Stimulated activated CD4-positive, alpha-beta T cell treated with anti-CD3 and anti-CD28 coated beads, Interleukin-12 subunit alpha, Interleukin-12 subunit beta, amount 100 ng/mL, for 4 hours (primary cell): Measurements from ENCODE around the gene MYRIP.

Experiments used
- DNase-seq: peaks from one replicate; pipeline ENCODE4 v3.0.0-alpha.2; 2020

Gene MYRIP

GRCh38 chr3:39910135-39910534 lies 100.7 kb downstream of the MYRIP start:
- DNase-seq: no peak

GRCh38 chr3:39910826-39911464 lies 101.5 kb downstream of the MYRIP start:
- DNase-seq: no peak

- no peak for DNase-seq
Observed at GRCh38 chr3:39911465-39912309, 102.3 kb downstream of the MYRIP start.

- no peak for DNase-seq
Observed at GRCh38 chr3:39915027-39915426, 105.6 kb downstream of the MYRIP start.

- DNase-seq: no peak
Observed at GRCh38 chr3:39917065-39917773, 107.8 kb downstream of the MYRIP start.

GRCh38 chr3:39919281-39919680 lies 109.9 kb downstream of the MYRIP start:
- no peak for DNase-seq

- DNase-seq: no peak
Observed at GRCh38 chr3:39920271-39920670, 110.9 kb downstream of the MYRIP start.

GRCh38 chr3:39927479-39927878 lies 118.1 kb downstream of the MYRIP start:
- no peak for DNase-seq

GRCh38 chr3:39933986-39934693 lies 124.7 kb downstream of the MYRIP start:
- no peak for DNase-seq

GRCh38 chr3:39934696-39935095 lies 125.3 kb downstream of the MYRIP start:
- no peak for DNase-seq

- DNase-seq: no peak
Observed at GRCh38 chr3:39935261-39935660, 125.9 kb downstream of the MYRIP start.

GRCh38 chr3:39936848-39937247 lies 127.4 kb downstream of the MYRIP start:
- no peak for DNase-seq

GRCh38 chr3:39937315-39937714 lies 127.9 kb downstream of the MYRIP start:
- DNase-seq: no peak

- DNase-seq: no peak
Observed at GRCh38 chr3:39937874-39938273, 128.5 kb downstream of the MYRIP start.

- no peak for DNase-seq
Observed at GRCh38 chr3:39941931-39942330, 132.5 kb downstream of the MYRIP start.

- DNase-seq: no peak
Observed at GRCh38 chr3:39960515-39961191, 151.2 kb downstream of the MYRIP start.

GRCh38 chr3:39961230-39961629 lies 151.8 kb downstream of the MYRIP start:
- no peak for DNase-seq

- DNase-seq: no peak
Observed at GRCh38 chr3:39962581-39962980, 153.2 kb downstream of the MYRIP start.

- DNase-seq: no peak
Observed at GRCh38 chr3:39965461-39965860, 156.1 kb downstream of the MYRIP start.

- no peak for DNase-seq
Observed at GRCh38 chr3:39965997-39966396, 156.6 kb downstream of the MYRIP start.

- DNase-seq: no peak
Observed at GRCh38 chr3:39970982-39971381, 161.6 kb downstream of the MYRIP start.

GRCh38 chr3:39971559-39972031 lies 162.2 kb downstream of the MYRIP start:
- DNase-seq: no peak
